ENCODE data around the gene SLC30A7.

SLC30A7 gene

GRCh38 chr1:101029184-101029583 is 133.3 kb downstream of the SLC30A7 start:
- Mint-ChIP-seq H3K9me3 (no peaks in the 10 kb centered on the region), H3K27ac (no peak overlapping the region), H3K36me3 (ENCODE audit: low read depth) (peaks cover 7% of the 10 kb centered on the region), H3K27me3 (ENCODE audit: low read depth) (no peaks in the 10 kb centered on the region), H3K4me3 (no peak overlapping the region), H3K4me1 (peaks cover 19% of the 10 kb centered on the region)
- TF ChIP-seq CTCF (IDR thresholded peaks at IDR 0.05; ENCODE audit: unreplicated experiment in 3 of 3): no peak

- Mint-ChIP-seq H3K4me3 (no peak overlapping the region), H3K27ac (no peak overlapping the region), H3K9me3 (no peaks in the 10 kb centered on the region), H3K4me1 (peaks cover 19% of the 10 kb centered on the region), H3K27me3 (ENCODE audit: low read depth) (no peaks in the 10 kb centered on the region), H3K36me3 (ENCODE audit: low read depth) (peaks cover 7% of the 10 kb centered on the region)
- no peak for TF ChIP-seq CTCF (IDR thresholded peaks at IDR 0.05; ENCODE audit: unreplicated experiment in 3 of 3)
Observed at GRCh38 chr1:101030881-101031280, 135.0 kb downstream of the SLC30A7 start.

All from nephron (organoid).